Activated gamma-delta T cell treated with Interleukin-2 at 50 U/mL for 16 hours (primary cell): ENCODE measurements around the gene ACTG1.
A peak's percentile ranks its signal among the peaks of the same experiment; 100 is the strongest.

ENCODE experiments used
- DNase-seq: peaks from one replicate; pipeline ENCODE4 v3.0.0-alpha.2; 2020

The ACTG1 gene

GRCh38 chr17:81492202-81492601 lies 20.4 kb downstream of the ACTG1 start:
- no peak for DNase-seq

GRCh38 chr17:81491761-81492160 lies 20.8 kb downstream of the ACTG1 start:
- DNase-seq = no peak

GRCh38 chr17:81491181-81491581 lies 21.4 kb downstream of the ACTG1 start:
- no peak for DNase-seq

- no peak for DNase-seq
These were observed 22.3 kb downstream of the ACTG1 start for GRCh38 chr17:81489998-81490992.

GRCh38 chr17:81489012-81489997 lies 23.3 kb downstream of the ACTG1 start:
- DNase-seq = no peak

- no peak for DNase-seq
These were observed 24.2 kb downstream of the ACTG1 start for GRCh38 chr17:81488276-81488860.

GRCh38 chr17:81487487-81488275 lies 24.9 kb downstream of the ACTG1 start:
- DNase-seq = peak; percentile 76

- DNase-seq = no peak
These were observed 25.5 kb downstream of the ACTG1 start for GRCh38 chr17:81487089-81487486.

GRCh38 chr17:81486199-81486810 lies 26.3 kb downstream of the ACTG1 start:
- DNase-seq = no peak

GRCh38 chr17:81484195-81484979 lies 28.2 kb downstream of the ACTG1 start:
- DNase-seq = peak; percentile 86

- DNase-seq = no peak
These were observed 28.8 kb downstream of the ACTG1 start for GRCh38 chr17:81483862-81484194.

GRCh38 chr17:81483085-81483861 lies 29.3 kb downstream of the ACTG1 start:
- peak; percentile 17 for DNase-seq

GRCh38 chr17:81482673-81483072 lies 29.9 kb downstream of the ACTG1 start:
- DNase-seq = no peak

GRCh38 chr17:81481815-81482505 lies 30.6 kb downstream of the ACTG1 start:
- no peak for DNase-seq

GRCh38 chr17:81481073-81481799 lies 31.4 kb downstream of the ACTG1 start:
- DNase-seq = peak; percentile 49

- DNase-seq = no peak
These were observed 32.2 kb downstream of the ACTG1 start for GRCh38 chr17:81480140-81481072.
